NCI-H524 (cell line): ENCODE data around the gene FBXO36.

ENCODE experiments used
- DNase-seq, 2 experiments: peaks; one replicate each; lab custom pipeline; 2025; lab: John Stamatoyannopoulos, UW

FBXO36 gene

GRCh38 chr2:229970406-229970805, 48.1 kb downstream of the FBXO36 start:
- DNase-seq: no peak

- DNase-seq: no peak
Measured at GRCh38 chr2:229971298-229971790, 49.0 kb downstream of the FBXO36 start.

GRCh38 chr2:229974266-229974665, 52.0 kb downstream of the FBXO36 start:
- no peak for DNase-seq

GRCh38 chr2:229980431-229981184, 58.3 kb downstream of the FBXO36 start:
- peak in 1 of 2 experiments; percentile 10 for DNase-seq

- no peak for DNase-seq
Measured at GRCh38 chr2:229993236-229993635, 70.9 kb downstream of the FBXO36 start.

GRCh38 chr2:229996320-229996719, 74.0 kb downstream of the FBXO36 start:
- DNase-seq: no peak

- DNase-seq: no peak
Measured at GRCh38 chr2:229997565-229997964, 75.3 kb downstream of the FBXO36 start.

- DNase-seq: no peak
Measured at GRCh38 chr2:230000118-230000841, 78.0 kb downstream of the FBXO36 start.

GRCh38 chr2:230007931-230008707, 85.8 kb downstream of the FBXO36 start:
- DNase-seq: peak; percentile 45 to 55

GRCh38 chr2:230008708-230009066, 86.4 kb downstream of the FBXO36 start:
- DNase-seq: no peak

GRCh38 chr2:230010501-230010900, 88.2 kb downstream of the FBXO36 start:
- DNase-seq: no peak

- DNase-seq: no peak
Measured at GRCh38 chr2:230011617-230012016, 89.3 kb downstream of the FBXO36 start.

GRCh38 chr2:230012267-230012884, 90.1 kb downstream of the FBXO36 start:
- DNase-seq: no peak

- no peak for DNase-seq
Measured at GRCh38 chr2:230016844-230017243, 94.5 kb downstream of the FBXO36 start.

GRCh38 chr2:230018153-230018552, 95.8 kb downstream of the FBXO36 start:
- no peak for DNase-seq

- DNase-seq: no peak
Measured at GRCh38 chr2:230019742-230020141, 97.4 kb downstream of the FBXO36 start.

- DNase-seq: no peak
Measured at GRCh38 chr2:230023313-230023712, 101.0 kb downstream of the FBXO36 start.

- DNase-seq: no peak
Measured at GRCh38 chr2:230042195-230042594, 119.9 kb downstream of the FBXO36 start.

- no peak for DNase-seq
Measured at GRCh38 chr2:230043025-230043424, 120.7 kb downstream of the FBXO36 start.

GRCh38 chr2:230043461-230043860, 121.2 kb downstream of the FBXO36 start:
- no peak for DNase-seq

GRCh38 chr2:230046491-230046890, 124.2 kb downstream of the FBXO36 start:
- DNase-seq: no peak

- no peak for DNase-seq
Measured at GRCh38 chr2:230048010-230048671, 125.8 kb downstream of the FBXO36 start.
